Measurements from ENCODE around the gene KLF9. TPM values are rescaled to one million over a fixed set of nuclear protein-coding genes. Genes with fewer than 3 reads are reported as not detected.

The KLF9 gene
- total RNA-seq, 4 donors from 2014 or later, result 19.1 to 146 (median 98.7) TPM

- no peak for DNase-seq
- H3K4me3 ChIP-seq, result no peak overlapping the region
- TF ChIP-seq POLR2A (IDR thresholded peaks at IDR 0.05) (no peak), CTCF (IDR thresholded peaks at IDR 0.05) (no peak)
- no peaks in the 10 kb centered on the region for H3K9me3 ChIP-seq
- H3K27me3 ChIP-seq, result no peaks in the 10 kb centered on the region
- H3K27ac ChIP-seq, result peak overlapping the region; percentile 32 to 58
- intact Hi-C loops (cut with DNase I; ENCODE audit: low total_unique reads), result loop anchor here (10.0 kb wide), 1 partner anchor 252 kb away; no protein-coding TSS in a partner anchor
- no peaks in the 10 kb centered on the region for H3K4me1 ChIP-seq
- no peaks in the 10 kb centered on the region for H3K36me3 ChIP-seq
Measured at GRCh38 chr9:70352356-70352755, 62.1 kb downstream of the KLF9 start.

- no peak for DNase-seq
- Histone ChIP-seq H3K4me1 (no peaks in the 10 kb centered on the region), H3K27me3 (no peaks in the 10 kb centered on the region), H3K9me3 (no peaks in the 10 kb centered on the region), H3K4me3 (no peak overlapping the region), H3K27ac (no peak overlapping the region), H3K36me3 (no peaks in the 10 kb centered on the region)
- intact Hi-C loops (cut with DNase I; ENCODE audit: low total_unique reads), result no loop called here
- no peak for TF ChIP-seq POLR2A (IDR thresholded peaks at IDR 0.05)
- no peak for TF ChIP-seq CTCF (IDR thresholded peaks at IDR 0.05)
Measured at GRCh38 chr9:70347046-70347445, 67.4 kb downstream of the KLF9 start.

DNA sequence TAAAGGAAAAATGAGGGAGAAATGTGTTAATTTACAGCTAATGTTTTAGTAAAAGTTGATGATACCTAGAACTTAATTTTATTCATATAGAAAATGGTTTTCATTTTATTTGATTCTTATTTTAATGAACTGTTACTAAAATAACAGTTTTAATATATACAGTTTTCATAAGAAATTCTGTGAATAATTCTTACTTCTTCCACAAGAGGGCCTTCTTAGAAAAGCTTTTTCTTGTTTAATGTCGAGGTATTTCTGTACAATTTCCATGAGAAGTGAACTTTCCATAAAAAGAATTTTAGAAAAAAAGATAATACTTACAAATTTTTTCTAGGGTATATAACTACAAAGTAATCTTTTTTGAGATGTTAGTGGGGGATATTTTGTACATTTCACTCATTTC is 73.9 kb downstream of the KLF9 start:
- no peaks in the 10 kb centered on the region for H3K27me3 ChIP-seq
- H3K4me1 ChIP-seq, result no peaks in the 10 kb centered on the region
- H3K36me3 ChIP-seq, result no peaks in the 10 kb centered on the region
- no peaks in the 10 kb centered on the region for H3K9me3 ChIP-seq
- peak overlapping the region in 1 of 2 donors; percentile 46 for H3K27ac ChIP-seq
- DNase-seq, result no peak
- H3K4me3 ChIP-seq, result no peak overlapping the region
- intact Hi-C loops (cut with DNase I; ENCODE audit: low total_unique reads), result no loop called here
- TF ChIP-seq POLR2A (IDR thresholded peaks at IDR 0.05), result no peak
- TF ChIP-seq CTCF (IDR thresholded peaks at IDR 0.05), result peak; percentile 45 to 67 (median 54)

Other genes with a start within 250 kb of the KLF9 start
- 10 to 100 TPM; 17.9 to 65.5 (median 35.4) TPM for gene SMC5, start 155.7 kb downstream of the KLF9 start, total RNA-seq